Measurements from ENCODE around the gene POLN.

POLN gene

DNA sequence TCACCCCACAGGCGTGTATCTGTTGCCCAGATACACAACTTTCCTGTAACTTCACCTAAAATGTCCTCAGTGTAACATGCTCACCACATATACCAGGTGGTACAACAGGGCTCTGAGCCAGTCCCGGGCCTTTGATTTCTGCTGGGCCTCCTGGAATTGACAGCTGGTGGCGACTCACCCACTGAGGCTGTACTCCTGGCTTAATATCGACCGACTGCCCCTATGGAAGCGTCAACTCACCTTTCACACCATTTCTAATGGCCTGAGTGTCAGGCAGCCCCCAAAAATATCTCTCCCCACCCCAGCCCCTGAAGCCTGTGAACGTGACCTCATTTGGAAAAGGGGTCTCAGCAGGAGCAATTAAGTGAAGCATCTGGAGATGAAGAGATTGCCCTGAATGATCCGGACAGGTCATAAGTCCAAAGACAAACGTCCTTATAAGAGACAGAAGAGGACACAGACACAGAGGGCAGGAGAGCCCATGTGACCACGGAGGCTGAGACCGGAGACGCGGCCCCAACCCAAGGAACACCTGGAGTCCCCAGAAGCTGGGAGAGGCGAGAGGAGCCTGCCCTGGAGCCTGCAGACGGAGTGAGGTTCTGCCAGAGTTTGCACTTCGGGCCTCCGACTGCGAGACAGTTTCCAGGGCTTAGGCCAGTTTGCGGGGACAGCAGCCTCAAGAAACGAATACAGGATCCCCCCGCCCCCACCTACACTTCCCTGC lies 32.6 kb upstream of the POLN start:
- DNase-seq (ENCODE audit: low read depth), result no peak
- TF ChIP-seq, protein P1, sequence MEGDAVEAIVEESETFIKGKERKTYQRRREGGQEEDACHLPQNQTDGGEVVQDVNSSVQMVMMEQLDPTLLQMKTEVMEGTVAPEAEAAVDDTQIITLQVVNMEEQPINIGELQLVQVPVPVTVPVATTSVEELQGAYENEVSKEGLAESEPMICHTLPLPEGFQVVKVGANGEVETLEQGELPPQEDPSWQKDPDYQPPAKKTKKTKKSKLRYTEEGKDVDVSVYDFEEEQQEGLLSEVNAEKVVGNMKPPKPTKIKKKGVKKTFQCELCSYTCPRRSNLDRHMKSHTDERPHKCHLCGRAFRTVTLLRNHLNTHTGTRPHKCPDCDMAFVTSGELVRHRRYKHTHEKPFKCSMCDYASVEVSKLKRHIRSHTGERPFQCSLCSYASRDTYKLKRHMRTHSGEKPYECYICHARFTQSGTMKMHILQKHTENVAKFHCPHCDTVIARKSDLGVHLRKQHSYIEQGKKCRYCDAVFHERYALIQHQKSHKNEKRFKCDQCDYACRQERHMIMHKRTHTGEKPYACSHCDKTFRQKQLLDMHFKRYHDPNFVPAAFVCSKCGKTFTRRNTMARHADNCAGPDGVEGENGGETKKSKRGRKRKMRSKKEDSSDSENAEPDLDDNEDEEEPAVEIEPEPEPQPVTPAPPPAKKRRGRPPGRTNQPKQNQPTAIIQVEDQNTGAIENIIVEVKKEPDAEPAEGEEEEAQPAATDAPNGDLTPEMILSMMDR (IDR thresholded peaks at IDR 0.05; ENCODE audit: insufficient read depth, low read depth, low read length, missing control alignments), result no peak
- H3K4me3 ChIP-seq (ENCODE audit: low read depth, low read length), result no peak overlapping the region

DNA sequence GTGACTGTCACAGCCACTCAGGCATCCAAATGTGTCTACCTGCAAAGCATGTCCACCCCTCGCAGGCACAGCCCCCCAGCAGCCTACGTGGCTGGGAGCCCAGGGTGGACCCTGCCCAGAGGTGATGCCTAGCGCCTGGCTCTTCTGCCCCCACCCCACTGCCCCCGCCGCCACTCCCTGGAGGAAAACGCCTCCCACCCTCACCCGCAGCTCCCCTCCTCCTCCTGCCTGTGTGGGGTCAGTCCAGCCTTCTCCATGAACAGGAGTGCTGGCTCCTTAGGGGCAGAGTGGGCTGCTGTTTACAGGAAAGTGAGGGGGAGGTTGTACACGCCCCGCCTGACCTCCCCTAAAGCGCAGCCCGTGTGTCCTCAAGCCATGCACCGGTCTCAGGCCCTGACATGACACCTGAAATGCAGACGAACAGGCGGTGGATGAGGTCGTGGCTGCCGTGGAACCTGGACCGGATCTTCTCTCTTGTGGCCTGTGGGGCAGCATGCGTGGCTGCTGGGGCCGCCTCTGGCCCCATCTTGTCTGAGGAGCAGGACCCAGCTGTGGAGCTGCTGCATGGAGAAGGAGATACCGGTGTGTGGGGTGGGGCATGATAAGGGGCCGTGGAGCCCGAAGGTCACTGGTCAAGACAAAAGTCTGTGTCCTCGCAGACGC lies 31.9 kb upstream of the POLN start:
- DNase-seq (ENCODE audit: low read depth), result no peak
- H3K4me3 ChIP-seq (ENCODE audit: low read depth, low read length), result no peak overlapping the region
- TF ChIP-seq, protein P1 (IDR thresholded peaks at IDR 0.05; ENCODE audit: insufficient read depth, low read depth, low read length, missing control alignments), result no peak

DNA sequence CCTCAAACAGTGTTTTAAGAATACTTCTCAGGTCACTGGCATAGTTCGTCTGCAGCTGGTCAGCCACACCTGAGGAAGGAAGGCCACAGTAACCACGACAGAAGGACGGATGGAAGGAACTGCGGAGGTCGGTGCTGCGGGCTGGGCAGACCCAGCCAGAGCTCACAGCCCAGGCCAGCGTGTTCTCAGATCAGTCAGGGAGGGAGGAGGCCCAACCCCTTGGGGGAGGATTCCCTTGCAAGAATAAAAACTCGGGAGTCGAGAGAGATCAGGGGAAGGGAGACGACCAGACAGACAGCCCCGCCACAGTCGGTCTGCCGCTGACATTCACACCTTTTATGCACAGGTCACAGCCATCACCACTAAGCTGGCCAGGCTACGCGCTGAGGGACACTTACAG lies 31.3 kb upstream of the POLN start:
- DNase-seq (ENCODE audit: low read depth), result no peak
- no peak overlapping the region for H3K4me3 ChIP-seq (ENCODE audit: low read depth, low read length)
- TF ChIP-seq, protein P1 (IDR thresholded peaks at IDR 0.05; ENCODE audit: insufficient read depth, low read depth, low read length, missing control alignments), result no peak

DNA sequence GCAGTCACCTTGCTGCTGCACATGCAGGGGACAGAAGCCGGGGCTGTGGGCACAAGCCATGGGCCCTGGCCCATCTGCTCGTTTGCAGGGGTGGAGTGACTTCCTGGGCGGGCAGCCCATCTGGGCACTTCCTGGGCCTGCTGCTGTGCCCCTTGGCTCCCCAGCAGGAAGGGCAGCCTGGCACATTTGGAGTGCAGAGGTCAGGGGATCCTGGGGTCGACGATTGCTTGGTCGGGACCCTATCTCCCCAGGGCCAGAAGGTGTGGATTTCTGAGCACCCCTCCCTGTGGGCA lies 30.9 kb upstream of the POLN start:
- no peak for DNase-seq (ENCODE audit: low read depth)
- H3K4me3 ChIP-seq (ENCODE audit: low read depth, low read length), result no peak overlapping the region
- TF ChIP-seq, protein P1 (IDR thresholded peaks at IDR 0.05; ENCODE audit: insufficient read depth, low read depth, low read length, missing control alignments), result no peak

DNA sequence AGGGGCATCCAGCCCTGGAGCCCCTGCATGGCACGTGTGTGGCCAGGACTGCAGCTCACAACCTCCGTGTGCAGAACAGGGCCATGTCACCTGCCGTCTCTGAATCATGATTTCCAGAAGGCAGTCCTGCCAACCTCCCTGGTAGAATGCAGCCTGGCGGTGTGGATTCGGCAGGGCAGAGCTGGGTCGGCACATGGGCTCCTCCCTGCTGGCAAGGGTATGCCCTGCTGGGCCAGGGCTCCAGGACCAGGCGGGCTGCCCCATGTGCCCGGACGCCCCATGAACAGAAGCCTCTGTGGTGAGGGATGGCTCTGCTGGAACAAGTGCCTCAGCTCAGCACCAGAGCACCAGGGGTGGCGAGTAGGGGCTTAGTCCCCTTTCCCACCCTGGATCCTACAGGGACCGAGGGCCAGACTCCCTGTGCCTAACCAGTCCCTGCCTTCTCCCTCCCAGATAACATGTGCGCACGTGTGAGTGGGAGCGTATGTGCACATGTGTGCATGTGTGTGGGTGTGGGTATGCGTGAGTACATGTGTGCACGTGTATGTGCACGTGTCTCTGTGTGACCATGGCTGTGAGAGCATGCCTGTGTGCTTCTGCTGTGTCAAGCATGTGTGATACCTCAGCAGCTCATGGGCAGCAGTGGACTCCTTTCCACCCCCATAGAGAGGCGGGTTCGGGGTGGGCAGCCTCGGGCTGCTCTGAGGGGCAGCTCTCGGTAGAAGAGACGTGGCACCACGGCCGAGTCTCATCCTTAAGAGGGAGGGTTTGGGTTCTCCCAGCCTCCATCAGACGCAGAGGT lies 30.3 kb upstream of the POLN start:
- TF ChIP-seq, protein P1 (IDR thresholded peaks at IDR 0.05; ENCODE audit: insufficient read depth, low read depth, low read length, missing control alignments), result no peak

DNA sequence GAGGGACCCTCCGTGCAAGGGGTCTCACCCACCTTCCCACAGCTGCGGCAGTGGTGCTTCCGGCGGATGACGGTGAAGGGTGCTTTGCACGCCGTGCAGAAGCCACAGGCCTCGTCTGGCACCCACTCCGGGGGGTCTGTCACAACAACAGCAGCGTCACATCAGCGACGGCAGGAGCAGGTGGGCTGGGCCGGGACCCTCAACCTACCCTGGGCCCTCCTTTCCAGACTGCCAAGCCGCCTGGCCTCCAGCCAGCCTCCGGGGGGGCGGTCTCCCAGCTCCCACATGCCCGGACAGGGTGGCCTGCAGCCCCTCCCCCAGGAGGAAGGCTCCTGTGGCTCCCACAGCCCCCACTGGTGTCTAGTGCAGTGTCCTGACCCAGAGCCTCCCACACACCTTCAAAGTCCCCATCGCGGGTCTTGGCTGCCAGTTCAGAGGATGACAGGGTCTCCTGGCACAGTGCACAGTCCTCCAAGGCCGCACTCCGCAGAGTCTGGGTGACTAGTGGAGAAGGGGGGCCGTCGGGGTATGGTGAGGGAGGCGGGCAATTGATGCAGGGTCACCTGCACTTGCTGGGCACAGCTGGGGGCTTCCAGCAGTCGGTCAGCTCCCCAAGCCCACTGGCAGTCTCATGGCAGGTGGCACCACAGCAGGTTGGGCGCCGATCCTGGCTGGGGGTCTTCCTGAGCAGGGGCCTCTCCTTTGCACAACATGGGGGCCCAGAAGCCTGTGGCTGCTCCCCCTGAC lies 29.5 kb upstream of the POLN start:
- TF ChIP-seq, protein P1 (IDR thresholded peaks at IDR 0.05; ENCODE audit: insufficient read depth, low read depth, low read length, missing control alignments), result no peak

More for the DNA sequence above, 30.3 kb upstream of the POLN start:
- no peak for DNase-seq (ENCODE audit: low read depth)
- no peak overlapping the region for H3K4me3 ChIP-seq (ENCODE audit: low read depth, low read length)

More for the DNA sequence above, 29.5 kb upstream of the POLN start:
- DNase-seq (ENCODE audit: low read depth), result no peak
- no peak overlapping the region for H3K4me3 ChIP-seq (ENCODE audit: low read depth, low read length)

Measured in GM12865 (cell line).